Amniotic stem cell (primary cell): ENCODE results near the gene RHEBL1.

Experiments used
- DNase-seq: peaks from one replicate; lab custom pipeline; 2025; lab: John Stamatoyannopoulos, UW

Gene RHEBL1

GRCh38 chr12:49037111-49037946 is 32.5 kb downstream of the RHEBL1 start:
- DNase-seq: no peak

- DNase-seq: no peak
These were observed 33.8 kb downstream of the RHEBL1 start for GRCh38 chr12:49036029-49036428.

GRCh38 chr12:49034286-49034622 is 35.5 kb downstream of the RHEBL1 start:
- no peak for DNase-seq

GRCh38 chr12:49033611-49034285 is 36.0 kb downstream of the RHEBL1 start:
- DNase-seq: no peak

- DNase-seq: no peak
These were observed 36.9 kb downstream of the RHEBL1 start for GRCh38 chr12:49032679-49033447.

GRCh38 chr12:49032276-49032675 is 37.5 kb downstream of the RHEBL1 start:
- no peak for DNase-seq

- no peak for DNase-seq
These were observed 38.1 kb downstream of the RHEBL1 start for GRCh38 chr12:49031573-49032161.

- no peak for DNase-seq
These were observed 38.8 kb downstream of the RHEBL1 start for GRCh38 chr12:49030714-49031572.

- no peak for DNase-seq
These were observed 39.7 kb downstream of the RHEBL1 start for GRCh38 chr12:49030119-49030518.

GRCh38 chr12:49028666-49029275 is 41.0 kb downstream of the RHEBL1 start:
- no peak for DNase-seq

GRCh38 chr12:49027846-49028555 is 41.8 kb downstream of the RHEBL1 start:
- no peak for DNase-seq

- no peak for DNase-seq
These were observed 42.9 kb downstream of the RHEBL1 start for GRCh38 chr12:49026678-49027480.

GRCh38 chr12:49026101-49026500 is 43.7 kb downstream of the RHEBL1 start:
- no peak for DNase-seq

GRCh38 chr12:49025463-49025862 is 44.3 kb downstream of the RHEBL1 start:
- no peak for DNase-seq

GRCh38 chr12:49024543-49024942 is 45.2 kb downstream of the RHEBL1 start:
- no peak for DNase-seq

- DNase-seq: no peak
These were observed 46.0 kb downstream of the RHEBL1 start for GRCh38 chr12:49023812-49024211.

- DNase-seq: no peak
These were observed 47.1 kb downstream of the RHEBL1 start for GRCh38 chr12:49022558-49023178.

- DNase-seq: no peak
These were observed 48.4 kb downstream of the RHEBL1 start for GRCh38 chr12:49021292-49021915.

GRCh38 chr12:49020441-49020840 is 49.3 kb downstream of the RHEBL1 start:
- DNase-seq: no peak
